HEK293 (cell line): ENCODE data around the gene ZNF143.

ENCODE experiments used
- CTCF ChIA-PET: fragments of 350-600 bp; formaldehyde crosslinking; extraction: SDS; loops from one replicate; lab custom pipeline; 2021; ENCODE audit warnings: antibody characterized with exemption; lab: Yijun Ruan, JAX
- POLR2A ChIA-PET: fragments of 300-600 bp; formaldehyde crosslinking; extraction: SDS; loops from one replicate; lab custom pipeline; 2020; ENCODE audit warnings: antibody characterized with exemption, inconsistent platforms; lab: Yijun Ruan, JAX
- H3K27ac ChIP-seq: fragments of 200-500 bp; sonication (Bioruptor generic); 2 replicates; pipeline ENCODE4 v1.5.1; 2014; ENCODE audit warnings: low read depth, low read length, control low read depth, inconsistent platforms; ENCODE audit errors: extremely low read depth
- H3K36me3 ChIP-seq, 2 experiments: fragments of 200-500 bp in 1 of 2; sonication (Bioruptor generic) in 1 of 2; 1 replicate in 1 of 2; 2 replicates in 1 of 2; pipeline ENCODE4 v1.5.1; 2014 to 2017; ENCODE audit warnings: inconsistent platforms in 2 of 2, low read length in 2 of 2; ENCODE audit not compliant: control insufficient read depth in 2 of 2, insufficient read depth in 1 of 2
- H3K4me1 ChIP-seq: fragments of 200-500 bp; sonication (Bioruptor generic); 2 replicates; pipeline ENCODE4 v1.5.1; 2014; ENCODE audit warnings: mild to moderate bottlenecking, low read length, inconsistent platforms; ENCODE audit not compliant: control insufficient read depth, insufficient read depth
- H3K4me3 ChIP-seq: 2 replicates; pipeline ENCODE4 v1.5.1; 2011; ENCODE audit warnings: low read depth, mild to moderate bottlenecking, control low read depth, low read length, moderate library complexity
- H3K9me3 ChIP-seq: fragments of 200-500 bp; sonication (Bioruptor generic); 2 replicates; pipeline ENCODE4 v1.5.1; 2014; ENCODE audit warnings: low read depth, low read length, inconsistent platforms; ENCODE audit not compliant: control insufficient read depth, insufficient read depth
- EGR2 ChIP-seq: fragments of 450-650 bp; formaldehyde crosslinking; IDR thresholded peaks from 2 replicates; pipeline ENCODE4 v1.5.1; 2016; ENCODE audit warnings: low read depth, missing biosample characterization, missing genetic modification characterization
- HOXD13 ChIP-seq: sonication (generic); formaldehyde crosslinking; IDR thresholded peaks from 2 replicates; pipeline ENCODE4 v1.8.0; 2022; ENCODE audit warnings: missing genetic modification reagents, borderline replicate concordance
- IKZF3 ChIP-seq: fragments of 450-650 bp; IDR thresholded peaks from 2 replicates; pipeline ENCODE4 v1.5.0; 2018; ENCODE audit warnings: missing biosample characterization, mild to moderate bottlenecking, missing genetic modification characterization, moderate library complexity
- OVOL3 ChIP-seq: fragments of 450-650 bp; formaldehyde crosslinking; IDR thresholded peaks from 2 replicates; pipeline ENCODE4 v1.5.1; 2016; ENCODE audit warnings: missing biosample characterization, missing genetic modification characterization
- PRDM1 ChIP-seq: fragments of 450-650 bp; formaldehyde crosslinking; IDR thresholded peaks from 2 replicates; pipeline ENCODE4; 2016; ENCODE audit warnings: missing biosample characterization, missing genetic modification characterization
- PRDM6 ChIP-seq: fragments of 450-650 bp; formaldehyde crosslinking; IDR thresholded peaks from 2 replicates; pipeline ENCODE4 v1.5.1; 2017; ENCODE audit warnings: missing biosample characterization, missing genetic modification characterization
- SCRT2 ChIP-seq: fragments of 450-650 bp; formaldehyde crosslinking; IDR thresholded peaks from 2 replicates; pipeline ENCODE4 v1.5.1; 2016; ENCODE audit warnings: missing biosample characterization, missing genetic modification characterization
- TRIM28 ChIP-seq: IDR thresholded peaks from 2 replicates; pipeline ENCODE4 v1.6.1; 2011; ENCODE audit warnings: low read length, control low read depth, borderline replicate concordance
- ZBTB17 ChIP-seq: fragments of 450-650 bp; formaldehyde crosslinking; IDR thresholded peaks from 2 replicates; pipeline ENCODE4 v1.5.1; 2016; ENCODE audit warnings: missing biosample characterization, missing genetic modification characterization
- ZBTB26 ChIP-seq: fragments of 450-650 bp; formaldehyde crosslinking; optimal IDR thresholded peaks from 2 replicates; pipeline ENCODE3; 2016; ENCODE audit warnings: missing biosample characterization, mild to moderate bottlenecking, missing genetic modification characterization
- ZBTB8A ChIP-seq: fragments of 450-650 bp; formaldehyde crosslinking; IDR thresholded peaks from 2 replicates; pipeline ENCODE4 v1.5.1; 2016; ENCODE audit warnings: missing biosample characterization, missing genetic modification characterization
- ZFHX2 ChIP-seq: fragments of 450-650 bp; formaldehyde crosslinking; conservative IDR thresholded peaks from 2 replicates; pipeline ENCODE4 v1.5.1; 2016; ENCODE audit warnings: missing biosample characterization, missing genetic modification characterization
- ZNF324 ChIP-seq: fragments of 450-650 bp; formaldehyde crosslinking; IDR thresholded peaks from 2 replicates; pipeline ENCODE4 v1.5.1; 2016; ENCODE audit warnings: missing biosample characterization, missing genetic modification characterization
- ZNF555 ChIP-seq: fragments of 450-650 bp; formaldehyde crosslinking; conservative IDR thresholded peaks from 2 replicates; pipeline ENCODE4 v1.5.1; 2017; ENCODE audit warnings: missing biosample characterization, mild to moderate bottlenecking, missing genetic modification characterization, inconsistent platforms
- ZNF629 ChIP-seq: fragments of 450-650 bp; formaldehyde crosslinking; IDR thresholded peaks from 2 replicates; pipeline ENCODE4 v1.5.1; 2017; ENCODE audit warnings: missing biosample characterization, missing genetic modification characterization
- ZNF660 ChIP-seq: fragments of 450-650 bp; IDR thresholded peaks from 2 replicates; pipeline ENCODE4 v1.5.1; 2018; ENCODE audit warnings: missing biosample characterization, mild to moderate bottlenecking, missing genetic modification characterization
- ZNF692 ChIP-seq: fragments of 450-650 bp; formaldehyde crosslinking; IDR thresholded peaks from 2 replicates; pipeline ENCODE4 v1.5.1; 2016; ENCODE audit warnings: missing biosample characterization, missing genetic modification characterization
- ZNF837 ChIP-seq: fragments of 450-650 bp; formaldehyde crosslinking; IDR thresholded peaks from 2 replicates; pipeline ENCODE4 v1.5.1; 2016; ENCODE audit warnings: missing biosample characterization, missing genetic modification characterization
- TF ChIP-seq, protein P1 (sequence below): fragments of 450-650 bp; formaldehyde crosslinking; IDR thresholded peaks from 2 replicates; pipeline ENCODE4 v1.5.1; 2017; ENCODE audit warnings: missing biosample characterization, missing genetic modification characterization
- TF ChIP-seq, protein P2 (sequence below): fragments of 450-650 bp; formaldehyde crosslinking; IDR thresholded peaks from 2 replicates; pipeline ENCODE4 v1.5.1; 2016; ENCODE audit warnings: missing biosample characterization, missing genetic modification characterization, low read depth

Gene ZNF143

DNA sequence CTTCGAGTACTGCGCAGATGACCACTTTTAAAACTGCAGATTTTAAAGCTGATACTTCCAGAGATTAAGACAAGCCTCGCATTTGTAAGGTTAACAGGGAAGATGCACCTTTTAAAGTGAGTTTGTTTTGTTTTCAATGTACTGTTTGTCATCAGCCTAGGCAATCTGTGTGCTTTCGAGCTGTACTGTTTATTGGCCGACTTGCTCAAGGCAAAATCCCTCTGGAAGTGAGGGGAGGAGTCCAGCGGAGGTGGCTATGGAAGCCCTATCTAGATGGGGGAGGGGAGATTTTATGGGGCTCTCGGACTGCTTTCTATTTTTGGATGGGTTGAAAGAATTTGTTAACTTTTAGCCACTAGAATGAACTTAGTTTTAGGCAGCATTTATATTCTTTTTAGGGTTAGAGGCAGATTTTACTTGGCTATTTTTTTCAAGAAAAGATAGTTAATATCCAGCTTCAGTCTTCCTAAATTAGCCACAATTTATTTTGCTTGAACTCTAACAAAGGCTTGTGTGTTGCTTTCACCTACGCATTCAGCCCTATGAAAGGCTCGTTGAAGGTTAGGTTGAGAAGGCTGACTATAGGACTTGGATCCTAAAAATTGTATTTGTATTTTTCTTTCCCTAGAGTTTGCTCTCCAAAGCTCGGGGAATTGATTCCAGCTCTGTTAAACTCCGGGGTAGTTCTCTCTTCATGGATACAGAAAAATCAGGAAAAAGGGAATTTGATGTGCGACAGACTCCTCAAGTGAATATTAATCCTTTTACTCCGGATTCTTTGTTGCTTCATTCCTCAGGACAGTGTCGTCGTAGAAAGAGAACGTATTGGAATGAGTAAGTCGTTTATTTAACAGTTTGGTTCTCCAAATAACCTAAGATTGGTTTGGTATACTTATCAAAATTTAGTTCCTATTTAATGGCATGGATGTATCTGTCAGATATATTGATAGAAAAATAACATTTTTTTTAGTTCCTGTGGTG lies 114.7 kb downstream of the ZNF143 start:
- TF ChIP-seq ZNF837 (tag by site-specific recombination) (no peak), ZNF692 (tag by site-specific recombination) (0 out of 2 replicates have a peak, but pooled peaks have one; percentile 24), ZFHX2 (tag by site-specific recombination) (peak; percentile 35), TRIM28 (peak; percentile 55; the same call in 1 of the 2 replicates), ZNF324 (tag by site-specific recombination) (no peak), ZNF660 (tag by site-specific recombination) (0 out of 2 replicates have a peak, but pooled peaks have one; percentile 16), HOXD13 (0 out of 2 replicates have a peak, but pooled peaks have one; percentile 75), ZBTB17 (tag by site-specific recombination) (peak; percentile 49; the same call in 1 of the 2 replicates), EGR2 (tag by site-specific recombination) (peak; percentile 36), ZNF629 (peak; percentile 7; the same call in 1 of the 2 replicates), PRDM1 (tag by site-specific recombination) (peak; percentile 41), PRDM6 (tag by site-specific recombination) (0 out of 2 replicates have a peak, but pooled peaks have one; percentile 28), ZBTB8A (tag by site-specific recombination) (peak; percentile 59), IKZF3 (tag by site-specific recombination) (peak; percentile 63)
- TF ChIP-seq, protein P1, sequence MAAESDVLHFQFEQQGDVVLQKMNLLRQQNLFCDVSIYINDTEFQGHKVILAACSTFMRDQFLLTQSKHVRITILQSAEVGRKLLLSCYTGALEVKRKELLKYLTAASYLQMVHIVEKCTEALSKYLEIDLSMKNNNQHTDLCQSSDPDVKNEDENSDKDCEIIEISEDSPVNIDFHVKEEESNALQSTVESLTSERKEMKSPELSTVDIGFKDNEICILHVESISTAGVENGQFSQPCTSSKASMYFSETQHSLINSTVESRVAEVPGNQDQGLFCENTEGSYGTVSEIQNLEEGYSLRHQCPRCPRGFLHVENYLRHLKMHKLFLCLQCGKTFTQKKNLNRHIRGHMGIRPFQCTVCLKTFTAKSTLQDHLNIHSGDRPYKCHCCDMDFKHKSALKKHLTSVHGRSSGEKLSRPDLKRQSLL = no peak
- TF ChIP-seq, all 188 proteins: peak for 12
- ChIA-PET POLR2A (interaction anchor here (0.5 to 3.5 kb wide), 15 partner anchors 9 to 727 kb away, joined by 3 to 21 read pairs (median 3); partner anchors contain the start of gene ZNF143), CTCF (interaction anchor here (0.7 to 2.2 kb wide), 8 partner anchors 40 to 173 kb away, joined by 3 to 10 read pairs (median 4); no protein-coding TSS in a partner anchor)
- Histone ChIP-seq H3K4me1 (no peaks in the 10 kb centered on the region), H3K4me3 (peak overlapping the region; percentile 100), H3K36me3 (peaks cover 3 to 58% of the 10 kb centered on the region in 2 experiments; a peak in 2 of 3 replicates), H3K27ac (peak overlapping the region; percentile 98), H3K9me3 (no peaks in the 10 kb centered on the region)

GRCh38 chr11:9576701-9577381 lies 116.0 kb downstream of the ZNF143 start:
- CTCF ChIA-PET = interaction anchor here (0.6 to 2.2 kb wide), 7 partner anchors 41 to 829 kb away, joined by 3 to 10 read pairs (median 5); no protein-coding TSS in a partner anchor
- Histone ChIP-seq H3K4me1 (no peaks in the 10 kb centered on the region), H3K9me3 (no peaks in the 10 kb centered on the region)
- TF ChIP-seq ZBTB26 (tag by site-specific recombination) = no peak
- no peak for TF ChIP-seq ZNF555 (tag by site-specific recombination)
- no peak for TF ChIP-seq OVOL3 (tag by site-specific recombination)
- TF ChIP-seq, protein P2, sequence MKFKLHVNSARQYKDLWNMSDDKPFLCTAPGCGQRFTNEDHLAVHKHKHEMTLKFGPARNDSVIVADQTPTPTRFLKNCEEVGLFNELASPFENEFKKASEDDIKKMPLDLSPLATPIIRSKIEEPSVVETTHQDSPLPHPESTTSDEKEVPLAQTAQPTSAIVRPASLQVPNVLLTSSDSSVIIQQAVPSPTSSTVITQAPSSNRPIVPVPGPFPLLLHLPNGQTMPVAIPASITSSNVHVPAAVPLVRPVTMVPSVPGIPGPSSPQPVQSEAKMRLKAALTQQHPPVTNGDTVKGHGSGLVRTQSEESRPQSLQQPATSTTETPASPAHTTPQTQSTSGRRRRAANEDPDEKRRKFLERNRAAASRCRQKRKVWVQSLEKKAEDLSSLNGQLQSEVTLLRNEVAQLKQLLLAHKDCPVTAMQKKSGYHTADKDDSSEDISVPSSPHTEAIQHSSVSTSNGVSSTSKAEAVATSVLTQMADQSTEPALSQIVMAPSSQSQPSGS = peak; percentile 40; the same call in 1 of the 2 replicates
- peak; percentile 25; the same call in 1 of the 2 replicates for TF ChIP-seq SCRT2 (tag by site-specific recombination)
- TF ChIP-seq, all 188 proteins: peak for 2
- H3K36me3 ChIP-seq = peaks cover 7 to 71% of the 10 kb centered on the region in 2 experiments; a peak in 2 of 3 replicates
- H3K27ac ChIP-seq = no peak overlapping the region
- H3K4me3 ChIP-seq = peak overlapping the region; percentile 100
- POLR2A ChIA-PET = interaction anchor here (1.0 to 3.5 kb wide), 5 partner anchors 11 to 192 kb away, joined by 3 to 21 read pairs (median 8); partner anchors contain the start of gene ZNF143
